OCI-LY3 (cell line): ENCODE results near the gene KCNMA1.

Source experiments
- EZH2phosphoT487 ChIP-seq: fragments of 200-600 bp; shearing (Covaris generic); IDR thresholded peaks from 2 replicates; pipeline ENCODE4 v1.6.1; 2018; ENCODE audit warnings: antibody characterized with exemption, mixed run types, low read depth
- TF ChIP-seq, protein P1 (sequence below): fragments of 200-600, 300-600 bp; sonication (generic); IDR thresholded peaks from 2 replicates; pipeline ENCODE4 v1.5.1; 2014; ENCODE audit warnings: antibody characterized with exemption, low read length, low read depth

DNA sequence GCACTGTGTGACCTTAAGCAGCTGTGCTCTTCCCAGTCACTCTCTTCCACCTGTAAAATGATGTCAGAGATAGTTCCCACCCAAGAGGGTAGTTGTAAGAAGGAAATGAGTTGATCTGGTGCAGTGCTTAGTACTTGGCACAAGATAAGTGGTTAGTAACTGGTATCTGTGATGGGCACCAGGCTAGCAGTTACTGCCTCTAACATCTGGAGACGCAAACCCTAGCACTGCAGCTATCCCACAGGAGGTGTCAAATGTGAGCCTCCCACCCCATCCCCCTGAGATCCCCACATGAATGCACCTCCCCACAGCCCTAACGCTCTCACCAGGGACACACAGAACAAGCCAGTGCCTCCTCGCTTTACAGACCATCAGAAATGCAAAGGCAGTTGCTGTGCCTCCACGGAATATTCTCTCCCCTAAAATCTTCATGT, 72.0 kb downstream of the KCNMA1 start:
- TF ChIP-seq, protein P1, sequence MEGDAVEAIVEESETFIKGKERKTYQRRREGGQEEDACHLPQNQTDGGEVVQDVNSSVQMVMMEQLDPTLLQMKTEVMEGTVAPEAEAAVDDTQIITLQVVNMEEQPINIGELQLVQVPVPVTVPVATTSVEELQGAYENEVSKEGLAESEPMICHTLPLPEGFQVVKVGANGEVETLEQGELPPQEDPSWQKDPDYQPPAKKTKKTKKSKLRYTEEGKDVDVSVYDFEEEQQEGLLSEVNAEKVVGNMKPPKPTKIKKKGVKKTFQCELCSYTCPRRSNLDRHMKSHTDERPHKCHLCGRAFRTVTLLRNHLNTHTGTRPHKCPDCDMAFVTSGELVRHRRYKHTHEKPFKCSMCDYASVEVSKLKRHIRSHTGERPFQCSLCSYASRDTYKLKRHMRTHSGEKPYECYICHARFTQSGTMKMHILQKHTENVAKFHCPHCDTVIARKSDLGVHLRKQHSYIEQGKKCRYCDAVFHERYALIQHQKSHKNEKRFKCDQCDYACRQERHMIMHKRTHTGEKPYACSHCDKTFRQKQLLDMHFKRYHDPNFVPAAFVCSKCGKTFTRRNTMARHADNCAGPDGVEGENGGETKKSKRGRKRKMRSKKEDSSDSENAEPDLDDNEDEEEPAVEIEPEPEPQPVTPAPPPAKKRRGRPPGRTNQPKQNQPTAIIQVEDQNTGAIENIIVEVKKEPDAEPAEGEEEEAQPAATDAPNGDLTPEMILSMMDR: no peak
- TF ChIP-seq EZH2phosphoT487: no peak
